K562 (cell line): ENCODE measurements around the gene SMC6. TPM values are rescaled to one million over a fixed set of nuclear protein-coding genes. Genes with fewer than 3 reads are reported as not detected.

Source experiments
- C11orf30 ChIP-seq: fragments of 450-650 bp; IDR thresholded peaks from 2 replicates; pipeline ENCODE4 v1.6.1; 2016; ENCODE audit warnings: low read depth, mild to moderate bottlenecking
- DPF2 ChIP-seq: fragments of 450-650 bp; IDR thresholded peaks from 2 replicates; pipeline ENCODE4 v1.6.1; 2016
- EHMT2 ChIP-seq: fragments of 450-650 bp; IDR thresholded peaks from 2 replicates; pipeline ENCODE4 v1.6.1; 2018; ENCODE audit warnings: antibody characterized with exemption
- GTF2B ChIP-seq: IDR thresholded peaks from 2 replicates; pipeline ENCODE4 v1.6.1; 2011; ENCODE audit not compliant: insufficient read length; ENCODE audit errors: extremely low read depth
- GTF2F1 ChIP-seq: IDR thresholded peaks from 2 replicates; pipeline ENCODE4 v1.6.1; 2011; ENCODE audit warnings: low read depth, low read length, improper control_type of control experiment
- JUND ChIP-seq, 2 experiments: IDR thresholded peaks; 2 replicates in 1 of 2; 3 replicates in 1 of 2; pipeline ENCODE4 v1.6.1; 2011; ENCODE audit warnings: borderline replicate concordance in 2 of 2, low read depth in 2 of 2, low read length in 2 of 2, improper control_type of control experiment in 1 of 2, missing biosample characterization in 1 of 2, missing genetic modification characterization in 1 of 2, missing genetic modification reagents in 1 of 2
- KAT2B ChIP-seq: IDR thresholded peaks from one replicate; pipeline ENCODE4 v1.6.1; 2012; ENCODE audit warnings: low read depth, mild to moderate bottlenecking, control low read depth, inconsistent platforms, low read length, moderate library complexity
- LARP7 ChIP-seq: fragments of 450-650 bp; IDR thresholded peaks from 2 replicates; pipeline ENCODE4 v1.6.1; 2016
- MEIS2 ChIP-seq: fragments of 450-650 bp; IDR thresholded peaks from 2 replicates; pipeline ENCODE4 v1.6.1; 2014; ENCODE audit warnings: mild to moderate bottlenecking; ENCODE audit not compliant: partially characterized antibody
- PHF20 ChIP-seq: fragments of 450-650 bp; IDR thresholded peaks from 2 replicates; pipeline ENCODE4 v1.6.1; 2018; ENCODE audit not compliant: partially characterized antibody
- RBBP5 ChIP-seq: fragments of 200-600 bp; sonication (generic); IDR thresholded peaks from 2 replicates; pipeline ENCODE4 v1.6.1; 2012; ENCODE audit warnings: borderline replicate concordance, mild to moderate bottlenecking, low read length, control low read depth, inconsistent platforms; ENCODE audit not compliant: insufficient read depth, poor library complexity, severe bottlenecking
- SNRNP70 ChIP-seq: fragments of 200-400 bp; formaldehyde crosslinking; optimal IDR thresholded peaks from 2 replicates; pipeline ENCODE3; 2017; ENCODE audit warnings: low read depth, low read length
- TFAP4 ChIP-seq: sonication (generic); formaldehyde crosslinking; IDR thresholded peaks from 2 replicates; pipeline ENCODE4 v1.8.0; 2022; ENCODE audit warnings: missing genetic modification reagents, mild to moderate bottlenecking, moderate library complexity, borderline replicate concordance
- U2AF1 ChIP-seq: fragments of 200-400 bp; formaldehyde crosslinking; optimal IDR thresholded peaks from 2 replicates; pipeline ENCODE3; 2017; ENCODE audit warnings: mild to moderate bottlenecking, low read depth, low read length, moderate library complexity
- XRCC5 ChIP-seq: fragments of 200-400 bp; formaldehyde crosslinking; IDR thresholded peaks from 2 replicates; pipeline ENCODE4 v1.6.1; 2017; ENCODE audit warnings: low read depth, mild to moderate bottlenecking, low read length
- ZBTB12 ChIP-seq: fragments of 250-450 bp; sonication (Bioruptor Pico); IDR thresholded peaks from 2 replicates; pipeline ENCODE4 v1.4.0; 2020
- ZBTB9 ChIP-seq: fragments of 450-650 bp; formaldehyde crosslinking; IDR thresholded peaks from 2 replicates; pipeline ENCODE4 v1.4.0; 2020; ENCODE audit warnings: mild to moderate bottlenecking, moderate library complexity
- ZNF124 ChIP-seq: sonication (generic); formaldehyde crosslinking; IDR thresholded peaks from 2 replicates; pipeline ENCODE4 v1.8.1; 2022; ENCODE audit warnings: missing genetic modification reagents
- ZNF133 ChIP-seq: fragments of 250-450 bp; sonication (Bioruptor Pico); IDR thresholded peaks from 2 replicates; pipeline ENCODE4 v1.4.0; 2020; ENCODE audit warnings: mild to moderate bottlenecking
- ZNF232 ChIP-seq: sonication (generic); formaldehyde crosslinking; IDR thresholded peaks from 2 replicates; pipeline ENCODE4 v1.8.0; 2022; ENCODE audit warnings: mild to moderate bottlenecking, missing genetic modification reagents
- ZNF277 ChIP-seq: fragments of 250-450 bp; sonication (Bioruptor Pico); IDR thresholded peaks from 2 replicates; pipeline ENCODE4 v1.8.0; 2022; ENCODE audit warnings: inconsistent platforms, mild to moderate bottlenecking, moderate library complexity, borderline replicate concordance
- ZNF311 ChIP-seq: fragments of 250-450 bp; sonication (Bioruptor Pico); IDR thresholded peaks from 2 replicates; pipeline ENCODE4 v1.4.0; 2020; ENCODE audit warnings: mild to moderate bottlenecking, moderate library complexity
- ZNF583 ChIP-seq: fragments of 250-450 bp; sonication (Bioruptor Pico); IDR thresholded peaks from 2 replicates; pipeline ENCODE4 v1.4.0; 2020
- ZNF75A ChIP-seq: fragments of 450-650 bp; formaldehyde crosslinking; IDR thresholded peaks from 2 replicates; pipeline ENCODE4 v1.4.0; 2020; ENCODE audit warnings: mild to moderate bottlenecking
- ZNF785 ChIP-seq: fragments of 250-450 bp; sonication (Bioruptor Pico); IDR thresholded peaks from 2 replicates; pipeline ENCODE4 v1.4.0; 2020; ENCODE audit warnings: mild to moderate bottlenecking
- polyA plus RNA-seq, 8 experiments: library from polyadenylated mRNA; depleted of rRNA in 4 of 8; stranded (reverse) in 5 of 8; unstranded in 3 of 8; fragments of >200 nt; fragmentation: Nextera tagmentation in 2 of 8; fragmentation: Illumina TruSeq in 1 of 8; extraction: Ambion mirVana in 2 of 8; extraction: Trizol in 1 of 8; gene quantifications; 2 replicates each; pipeline versions ENCODE4 v1.2.1 to v1.2.3, GENCODE V29; 2011 to 2014; ENCODE audit warnings: inconsistent platforms in 1 of 8, missing spikeins in 1 of 8
- total RNA-seq, 7 experiments: library from RNA; depleted of rRNA in 6 of 7; stranded (reverse); fragments of >200 nt in 6 of 7; fragmentation: Illumina TruSeq in 2 of 7; extraction: Trizol in 2 of 7; gene quantifications; 2 replicates each; pipeline versions ENCODE4 v1.2.1 to v1.2.3, GENCODE V29; 2011 to 2021; ENCODE audit warnings: low replicate concordance in 1 of 7

Gene SMC6
- total and polyA plus RNA-seq, 9 of the 15 experiments (the other 6 are each of a cell fraction or from before 2014, with no cell fraction given): 14.2 to 75.9 (median 47.7) TPM

GRCh38 chr2:17643031-17643615 lies 110.5 kb downstream of the SMC6 start (continued):
- no peak for TF ChIP-seq ZNF785 (CRISPR knock-in tag)
- no peak for TF ChIP-seq ZBTB12 (CRISPR knock-in tag)
- no peak for TF ChIP-seq ZNF133 (CRISPR knock-in tag)
- no peak for TF ChIP-seq ZNF232 (CRISPR knock-in tag)
- TF ChIP-seq SNRNP70: no peak
- TF ChIP-seq TFAP4 (CRISPR knock-in tag): peak; percentile 29; the same call in 1 of the 2 replicates
- TF ChIP-seq XRCC5: no peak
- TF ChIP-seq ZNF583 (CRISPR knock-in tag): no peak
- no peak for TF ChIP-seq ZNF75A (CRISPR knock-in tag)
- peak; percentile 14 for TF ChIP-seq MEIS2
- peak; percentile 97 for TF ChIP-seq JUND (IDR thresholded peaks at IDR 0.05; ENCODE audit: borderline replicate concordance, low read depth, low read length)
- TF ChIP-seq JUND (tag; IDR thresholded peaks at IDR 0.05; ENCODE audit: borderline replicate concordance, low read depth, low read length): peak; percentile 97
- TF ChIP-seq PHF20: no peak
- TF ChIP-seq ZNF124 (CRISPR knock-in tag): no peak
- TF ChIP-seq ZNF311 (CRISPR knock-in tag): no peak
- TF ChIP-seq KAT2B: no peak
- TF ChIP-seq GTF2B: no peak
- no peak for TF ChIP-seq U2AF1
- TF ChIP-seq ZNF277 (CRISPR knock-in tag): no peak
- TF ChIP-seq DPF2: peak; percentile 78
- peak; percentile 77; the same call in 1 of the 2 replicates for TF ChIP-seq EHMT2
- peak; percentile 50 for TF ChIP-seq RBBP5
- no peak for TF ChIP-seq ZBTB9 (CRISPR knock-in tag)
- peak; percentile 55; the same call in 1 of the 2 replicates for TF ChIP-seq C11orf30
- TF ChIP-seq LARP7: no peak
- no peak for TF ChIP-seq GTF2F1
